GM21619 (cell line): ENCODE results near the gene FUT7.

ENCODE experiments used
- ATAC-seq: cut with Tn5 transposase; IDR thresholded peaks from one replicate; pipeline ENCODE4 v1.9.1; 2021; ENCODE audit not compliant: unreplicated experiment

The FUT7 gene, protein sequence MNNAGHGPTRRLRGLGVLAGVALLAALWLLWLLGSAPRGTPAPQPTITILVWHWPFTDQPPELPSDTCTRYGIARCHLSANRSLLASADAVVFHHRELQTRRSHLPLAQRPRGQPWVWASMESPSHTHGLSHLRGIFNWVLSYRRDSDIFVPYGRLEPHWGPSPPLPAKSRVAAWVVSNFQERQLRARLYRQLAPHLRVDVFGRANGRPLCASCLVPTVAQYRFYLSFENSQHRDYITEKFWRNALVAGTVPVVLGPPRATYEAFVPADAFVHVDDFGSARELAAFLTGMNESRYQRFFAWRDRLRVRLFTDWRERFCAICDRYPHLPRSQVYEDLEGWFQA

DNA sequence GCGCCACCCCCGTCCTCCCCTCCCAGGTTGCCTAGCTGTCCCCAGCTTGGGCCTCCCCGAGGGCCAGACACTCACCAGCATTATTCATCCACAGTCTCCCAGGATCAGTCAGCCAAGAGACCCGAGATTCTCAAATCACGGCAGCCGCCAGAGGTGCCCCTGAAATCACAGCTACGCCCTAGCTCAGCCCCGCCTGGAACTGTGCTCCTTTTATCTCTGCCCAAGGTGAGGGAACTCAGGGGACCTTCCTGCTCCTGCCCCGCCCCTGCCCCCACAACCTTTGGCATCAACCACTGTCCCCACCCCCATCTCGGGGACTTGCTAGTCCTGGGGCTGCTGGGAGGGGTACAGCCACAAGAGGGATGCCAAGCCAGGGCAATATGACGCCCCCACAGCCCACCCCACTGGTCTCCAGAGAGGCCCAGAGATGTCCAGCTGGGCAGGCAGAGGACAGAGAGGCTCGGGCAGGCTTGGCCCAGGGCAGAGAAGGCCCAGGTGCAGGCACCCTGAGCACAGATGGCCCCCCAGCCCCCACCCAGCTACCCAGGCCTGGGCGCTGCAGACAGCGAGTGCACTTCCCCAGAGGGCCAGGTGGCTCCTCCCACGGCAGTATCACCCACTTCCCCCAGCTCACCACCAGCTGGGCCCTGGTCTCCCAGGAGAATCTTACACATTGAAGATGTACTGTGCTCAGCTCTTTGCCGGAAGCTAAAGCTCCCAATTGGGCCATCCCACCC is at the start of gene FUT7:
FUT7 (minus strand) TSS at position 185 of the 737 bp plus-strand sequence; CDS start at position 88, 97 bp downstream.
- ATAC-seq, result no peak

DNA sequence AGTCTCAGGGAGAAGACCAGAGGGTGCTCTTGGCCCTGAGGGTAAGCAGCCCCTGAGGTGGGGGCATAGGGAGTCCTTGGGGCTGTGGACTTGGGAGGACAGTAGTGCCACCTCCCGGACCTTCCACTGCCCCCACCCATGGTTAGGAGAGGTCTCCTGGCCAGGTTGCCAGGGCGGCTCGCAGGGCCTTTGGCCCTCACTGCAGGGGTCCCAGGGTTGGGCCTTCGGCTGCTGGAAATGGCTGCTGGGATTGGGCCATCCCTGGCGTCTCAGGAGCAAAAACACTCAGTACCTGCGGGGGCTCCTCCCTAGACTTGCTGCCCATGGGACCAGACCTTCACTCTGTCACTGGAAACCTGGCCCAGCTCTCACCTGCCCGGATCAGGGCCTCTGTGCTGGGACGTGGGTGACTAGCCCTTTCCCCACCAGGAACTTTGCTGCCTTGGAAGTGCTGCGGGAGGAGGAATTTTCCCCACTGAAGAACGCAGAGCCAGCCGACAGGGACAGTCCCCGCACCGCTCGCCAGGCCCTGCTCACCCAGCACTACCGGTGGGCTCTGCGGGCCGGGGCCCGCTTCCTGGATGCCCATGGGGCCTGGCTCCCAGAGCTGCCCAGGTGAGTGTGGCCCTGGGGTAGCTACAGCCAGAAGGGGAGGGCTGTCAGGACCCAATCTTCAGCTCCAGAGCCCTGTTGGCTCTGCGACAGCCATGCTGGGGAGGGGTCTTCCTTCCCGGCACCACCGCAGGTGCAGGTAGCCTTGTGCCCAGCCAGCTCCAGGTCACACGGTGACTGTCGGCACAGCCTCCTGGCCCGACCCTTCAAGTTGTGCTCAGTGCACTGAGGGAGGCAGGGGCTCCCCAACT is 48.6 kb upstream of the FUT7 start:
- ATAC-seq, result no peak

DNA sequence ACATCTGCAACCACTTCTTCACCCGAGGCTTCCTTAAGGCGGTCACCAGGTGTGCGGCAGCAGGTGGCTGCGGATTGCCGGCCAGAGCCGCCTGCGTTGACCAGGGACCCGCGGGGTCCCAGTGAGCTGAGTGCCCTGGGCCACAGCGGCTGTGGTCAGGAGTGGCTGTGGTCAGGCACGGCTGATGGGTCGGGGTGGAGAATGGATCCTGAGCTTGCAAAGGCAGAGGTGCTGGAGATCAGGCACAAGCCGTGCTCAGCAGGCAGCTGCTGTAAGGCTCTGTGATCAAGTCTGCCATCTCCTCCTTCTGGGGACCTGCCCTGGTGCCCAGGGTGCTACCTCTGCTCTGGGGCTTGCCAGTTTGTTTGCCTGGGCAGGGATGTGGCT is 47.5 kb upstream of the FUT7 start:
- ATAC-seq, result no peak

DNA sequence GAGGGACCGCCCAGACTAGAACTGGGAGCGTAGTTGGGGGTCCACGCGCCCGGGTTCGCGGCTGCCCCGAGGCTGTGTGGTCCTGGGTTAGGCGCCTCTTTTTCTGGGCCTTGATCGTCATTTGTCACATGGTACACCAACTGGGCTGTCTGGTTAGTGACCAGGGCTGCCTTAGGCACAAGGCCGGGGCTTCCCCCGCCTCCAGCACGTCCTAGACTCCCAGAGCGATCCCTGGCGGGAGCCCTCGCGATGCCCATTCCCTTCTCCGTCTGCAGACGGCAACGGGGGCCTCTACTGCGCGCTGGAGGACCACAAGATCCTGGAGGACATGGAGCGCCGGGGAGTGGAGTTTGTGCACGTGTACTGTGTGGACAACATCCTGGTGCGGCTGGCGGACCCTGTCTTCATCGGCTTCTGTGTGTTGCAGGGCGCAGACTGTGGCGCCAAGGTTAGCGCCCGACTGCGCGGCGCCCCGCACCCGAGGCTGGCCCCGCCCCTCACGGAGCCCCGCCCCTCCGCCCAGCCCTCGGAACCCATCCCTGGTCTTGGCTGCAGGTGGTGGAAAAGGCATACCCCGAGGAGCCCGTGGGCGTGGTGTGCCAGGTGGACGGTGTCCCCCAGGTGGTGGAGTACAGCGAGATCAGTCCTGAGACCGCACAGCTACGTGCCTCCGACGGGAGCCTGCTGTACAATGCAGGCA is 47.0 kb upstream of the FUT7 start:
- no peak for ATAC-seq

DNA sequence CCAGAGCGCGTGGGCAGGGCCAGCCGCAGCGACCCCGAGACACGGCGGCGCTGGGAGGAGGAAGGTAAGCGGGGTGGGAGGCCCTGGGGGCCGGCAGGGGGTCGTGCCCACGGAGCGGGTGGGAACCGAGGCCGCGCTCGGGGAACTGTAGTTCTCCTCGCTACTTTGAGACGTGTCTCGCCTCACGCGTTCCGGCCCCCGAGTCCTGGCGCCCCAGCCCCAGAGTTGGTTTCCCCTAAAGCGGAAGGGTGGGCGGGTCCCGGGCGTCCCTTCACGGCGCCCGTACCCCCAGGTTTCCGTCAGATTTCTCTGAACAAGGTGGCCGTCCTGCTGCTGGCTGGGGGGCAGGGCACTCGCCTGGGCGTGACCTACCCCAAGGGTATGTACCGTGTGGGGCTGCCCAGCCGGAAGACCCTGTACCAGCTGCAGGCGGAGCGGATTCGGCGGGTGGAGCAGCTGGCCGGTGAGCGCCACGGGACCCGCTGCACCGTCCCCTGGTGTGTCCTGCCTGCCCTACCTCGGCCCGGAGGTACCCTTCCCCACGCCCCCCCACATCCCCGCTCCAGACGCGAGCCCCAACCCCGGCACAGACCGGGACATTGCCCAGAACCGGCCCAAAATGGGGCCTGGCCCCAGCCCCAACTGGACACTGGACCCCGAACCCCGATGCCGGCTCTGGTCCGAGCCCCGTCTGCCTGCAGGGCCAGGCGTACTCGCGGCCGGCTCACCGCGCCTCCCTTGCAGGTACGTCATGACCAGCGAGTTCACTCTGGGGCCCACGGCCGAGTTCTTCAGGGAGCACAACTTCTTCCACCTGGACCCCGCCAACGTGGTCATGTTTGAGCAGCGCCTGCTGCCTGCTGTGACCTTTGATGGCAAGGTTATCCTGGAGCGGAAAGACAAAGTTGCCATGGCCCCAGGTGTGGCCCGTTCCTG is 46.1 kb upstream of the FUT7 start:
- peak; percentile 20 for ATAC-seq

DNA sequence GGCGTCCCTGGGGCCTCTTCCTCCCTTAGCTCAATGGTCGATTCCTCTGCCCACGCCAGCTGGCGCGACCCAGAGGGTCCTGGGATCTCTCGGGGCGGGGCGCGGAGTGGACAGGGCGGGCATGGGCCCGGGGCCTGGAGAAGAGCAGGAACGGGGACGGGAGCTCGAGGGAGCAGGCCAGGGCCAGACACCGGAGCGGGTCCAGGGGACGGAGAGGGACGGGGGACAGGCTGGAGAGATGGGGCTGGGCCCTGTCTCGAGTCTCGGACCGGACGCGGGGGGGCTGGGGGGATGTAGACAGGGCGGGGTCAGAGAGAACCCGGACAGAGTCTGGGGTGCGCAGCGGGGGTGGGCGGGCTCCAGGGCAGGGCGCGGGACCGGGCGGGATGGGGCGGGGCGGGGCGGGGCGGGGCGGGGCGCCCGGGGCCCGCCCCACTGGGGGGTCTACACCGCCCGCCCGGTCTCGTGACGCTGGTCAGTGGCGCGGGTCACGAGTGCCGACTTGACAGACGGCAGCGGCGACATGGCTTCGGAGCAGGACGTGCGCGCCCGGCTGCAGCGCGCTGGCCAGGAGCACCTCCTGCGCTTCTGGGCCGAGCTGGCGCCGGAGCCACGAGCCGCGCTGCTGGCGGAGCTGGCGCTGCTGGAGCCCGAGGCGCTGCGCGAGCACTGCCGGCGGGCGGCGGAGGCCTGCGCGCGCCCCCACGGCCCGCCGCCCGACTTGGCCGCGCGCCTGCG is 45.3 kb upstream of the FUT7 start, which contains the start of gene UAP1L1:
UAP1L1 (plus strand) TSS at position 508 of the 738 bp plus-strand sequence; CDS start at position 524, 16 bp downstream.
- ATAC-seq, result peak; percentile 41

DNA sequence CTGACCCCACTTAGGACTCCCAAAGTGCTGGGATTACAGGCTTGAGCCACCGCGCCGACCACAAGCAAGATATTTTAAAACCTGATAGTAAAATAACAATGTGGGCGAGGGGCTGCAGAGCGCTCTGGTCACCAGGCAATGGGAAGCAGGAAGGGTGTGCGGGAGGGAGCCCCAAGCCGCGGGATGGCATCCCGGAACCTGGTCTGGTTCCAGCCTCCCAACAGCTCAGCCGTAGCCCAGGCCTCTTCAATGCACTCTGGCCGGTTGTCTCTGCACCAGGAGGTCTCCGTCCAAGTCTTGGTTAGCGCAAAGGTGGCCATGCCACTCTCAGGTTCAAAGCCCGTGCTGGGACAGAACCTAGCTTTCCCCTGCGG is 44.7 kb upstream of the FUT7 start:
- ATAC-seq, result peak; percentile 8

DNA sequence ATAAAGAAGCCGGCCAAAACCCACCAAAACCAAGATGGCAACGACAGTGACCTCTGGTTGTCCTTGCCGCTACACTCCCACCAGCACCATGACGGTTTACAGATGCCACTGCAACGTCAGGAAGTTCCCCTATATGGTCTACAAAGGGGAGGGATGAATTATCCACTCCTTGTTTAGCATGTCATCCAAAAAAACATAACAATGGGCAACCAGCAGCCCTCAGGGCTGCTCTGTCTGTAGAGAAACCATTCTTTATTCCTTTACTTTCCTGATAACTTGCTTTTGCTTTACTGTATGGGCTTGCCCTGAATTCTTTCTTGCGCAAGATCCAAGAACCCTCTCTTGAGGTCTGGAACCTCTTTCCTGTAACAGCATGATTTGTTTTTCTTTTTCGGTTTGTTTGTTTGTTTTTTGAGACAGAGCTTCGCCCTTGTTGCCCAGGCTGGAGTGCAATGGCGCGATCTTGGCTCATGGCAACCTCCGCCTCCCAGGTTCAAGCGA is 43.4 kb upstream of the FUT7 start:
- ATAC-seq, result no peak

DNA sequence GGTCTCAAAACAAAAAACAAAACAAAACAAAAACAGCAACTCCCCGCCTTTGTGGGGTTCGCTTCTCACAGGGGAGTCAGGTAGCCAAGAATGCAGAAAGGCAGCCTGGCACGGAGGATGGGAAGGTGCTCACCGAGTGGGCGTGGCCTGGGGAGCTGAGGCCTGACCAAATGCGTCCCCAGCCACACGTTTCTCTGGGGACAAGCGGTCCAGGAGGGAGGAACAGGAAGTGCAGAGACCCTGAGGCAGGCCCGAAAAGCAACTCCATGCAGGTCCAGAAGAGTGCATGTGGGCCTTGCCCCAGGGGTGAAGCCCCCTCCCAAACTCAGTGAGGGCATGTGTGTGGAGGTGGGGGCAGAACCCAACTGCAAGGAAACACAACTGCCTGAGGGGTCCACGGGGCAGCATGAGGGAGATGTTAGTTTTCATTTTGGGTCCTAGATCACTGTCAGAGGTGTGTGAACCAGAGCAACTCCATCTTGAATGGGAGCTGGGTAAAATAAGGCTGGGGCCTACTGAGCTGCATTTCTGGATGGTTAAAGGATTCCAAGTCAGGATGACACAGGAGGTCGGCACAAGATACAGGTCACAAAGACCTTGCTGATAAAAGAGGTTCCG is 42.9 kb upstream of the FUT7 start:
- no peak for ATAC-seq

DNA sequence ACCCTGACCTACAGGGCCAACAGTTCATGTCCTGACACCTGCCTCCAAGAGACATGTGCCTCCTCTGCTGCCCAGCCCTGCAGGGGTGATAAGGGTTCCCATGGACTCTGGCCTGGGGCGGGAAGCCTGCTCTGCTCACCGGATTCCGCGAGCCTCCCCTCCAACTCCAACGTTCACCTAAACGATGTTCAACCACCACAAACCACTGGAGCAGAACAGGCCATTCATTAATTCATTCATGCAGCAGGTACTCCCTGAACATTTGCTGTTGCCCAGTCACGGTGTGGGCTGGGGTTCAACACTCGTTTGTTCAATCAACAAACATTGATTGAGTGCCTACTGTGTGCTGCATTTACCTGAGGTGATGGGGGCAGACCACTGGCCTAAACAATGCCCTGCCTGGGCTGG is 42.1 kb upstream of the FUT7 start:
- no peak for ATAC-seq

DNA sequence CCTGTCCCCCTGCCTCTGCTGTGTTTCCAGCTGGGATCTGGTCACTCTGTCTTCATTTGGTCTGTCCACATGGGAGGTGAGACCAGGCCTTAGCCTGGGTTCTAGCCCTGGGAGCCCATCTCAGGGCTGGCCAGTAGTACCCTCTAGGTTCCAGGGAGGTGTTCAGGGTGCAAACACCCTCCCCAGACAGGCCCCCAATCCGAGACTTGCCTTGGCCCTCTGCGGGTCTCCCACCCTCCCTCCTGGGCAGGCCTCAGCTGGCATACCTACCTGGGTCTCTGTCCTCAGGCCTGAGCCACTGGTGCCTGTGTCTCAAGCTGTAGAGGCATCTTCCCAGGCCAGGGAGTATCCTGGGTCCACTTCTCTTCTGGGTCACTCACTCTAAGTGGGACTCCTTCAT is 39.4 kb upstream of the FUT7 start:
- no peak for ATAC-seq

DNA sequence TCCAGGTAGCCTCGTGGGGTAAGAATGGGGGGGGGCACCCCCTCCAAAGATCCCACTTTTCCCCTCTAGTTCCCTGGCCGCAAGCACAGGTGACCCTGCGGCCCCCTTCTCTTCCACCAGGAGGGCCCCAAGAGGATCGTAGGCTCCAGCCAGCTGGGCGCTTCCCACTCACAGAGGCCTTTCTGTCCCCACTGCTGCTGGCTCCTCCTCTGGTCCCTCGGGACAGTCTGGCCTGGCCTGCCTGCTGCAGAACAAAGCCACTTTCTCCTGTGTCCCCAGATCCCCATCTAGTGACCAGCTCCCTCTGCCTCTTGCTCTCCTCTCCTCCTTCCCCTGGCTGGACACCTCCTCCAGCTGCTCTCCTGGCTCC is 39.0 kb upstream of the FUT7 start:
- peak; percentile 10 for ATAC-seq

DNA sequence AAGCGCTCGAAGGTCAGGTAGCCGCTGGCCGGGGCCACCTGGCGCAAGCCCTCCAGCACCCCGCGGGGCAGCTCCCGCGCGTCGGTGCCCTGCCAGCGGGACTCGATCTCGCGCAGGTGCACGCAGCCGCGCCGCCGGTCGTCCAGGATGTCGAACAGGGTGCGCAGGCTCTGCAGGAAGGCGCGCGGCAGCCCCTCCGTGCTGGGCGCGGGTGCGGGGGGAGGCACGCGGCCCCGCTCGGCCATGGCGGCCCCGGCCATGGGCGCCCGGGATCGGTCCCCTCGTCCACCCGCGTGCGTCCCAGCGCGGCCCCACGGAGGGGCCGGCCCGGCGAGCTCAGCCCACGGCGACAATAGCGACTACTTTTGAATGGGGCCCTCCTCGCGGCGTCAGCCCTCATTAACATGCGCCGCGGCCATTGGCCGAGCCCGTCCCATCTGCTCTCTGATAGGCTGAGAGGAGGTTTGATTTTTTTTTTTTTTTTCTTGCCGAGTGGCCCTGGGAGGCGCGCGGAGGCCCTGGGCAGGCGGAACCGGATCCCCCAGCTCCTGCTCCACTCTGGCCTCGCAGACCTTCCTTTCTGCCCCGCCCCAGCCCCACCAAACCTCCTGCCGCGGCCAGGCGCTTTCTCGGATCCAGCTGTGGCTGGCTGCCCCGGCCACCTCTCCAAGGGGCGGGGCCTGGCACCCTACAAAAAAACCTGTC is 38.5 kb upstream of the FUT7 start, which contains the start of gene SAPCD2:
SAPCD2 (minus strand) TSS at position 357 of the 705 bp plus-strand sequence; CDS start at position 260, 97 bp downstream.
- peak; percentile 65 for ATAC-seq

DNA sequence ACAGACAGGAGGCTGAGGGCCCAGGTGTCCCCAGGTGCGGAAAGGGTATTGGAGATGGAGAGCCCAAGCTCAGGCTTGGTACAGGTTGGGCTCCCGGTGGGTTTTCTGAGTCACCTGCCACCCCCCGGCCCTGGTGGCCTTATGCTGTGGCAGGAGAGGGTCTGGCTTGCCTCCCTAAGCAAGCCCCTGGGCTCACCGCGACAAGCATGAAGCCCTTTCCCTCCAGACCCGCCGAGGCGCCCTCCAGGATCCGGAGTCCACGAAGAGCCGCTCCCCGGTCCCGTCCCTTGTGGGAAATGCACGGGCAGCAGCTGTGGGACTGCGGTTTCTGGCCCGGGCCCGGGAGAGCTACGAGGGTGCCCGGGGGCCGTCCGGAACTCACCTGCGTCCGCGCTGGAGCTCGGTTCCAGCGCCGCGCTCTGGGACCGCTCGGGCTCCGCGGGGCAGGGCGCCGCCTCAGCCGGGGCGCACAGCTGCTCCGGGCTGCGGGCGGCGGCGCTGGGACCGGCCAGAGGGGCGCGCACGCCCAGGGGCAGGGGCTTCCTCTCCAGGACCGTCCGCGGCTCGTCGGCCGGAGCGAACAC is 37.7 kb upstream of the FUT7 start:
- ATAC-seq, result peak; percentile 13

DNA sequence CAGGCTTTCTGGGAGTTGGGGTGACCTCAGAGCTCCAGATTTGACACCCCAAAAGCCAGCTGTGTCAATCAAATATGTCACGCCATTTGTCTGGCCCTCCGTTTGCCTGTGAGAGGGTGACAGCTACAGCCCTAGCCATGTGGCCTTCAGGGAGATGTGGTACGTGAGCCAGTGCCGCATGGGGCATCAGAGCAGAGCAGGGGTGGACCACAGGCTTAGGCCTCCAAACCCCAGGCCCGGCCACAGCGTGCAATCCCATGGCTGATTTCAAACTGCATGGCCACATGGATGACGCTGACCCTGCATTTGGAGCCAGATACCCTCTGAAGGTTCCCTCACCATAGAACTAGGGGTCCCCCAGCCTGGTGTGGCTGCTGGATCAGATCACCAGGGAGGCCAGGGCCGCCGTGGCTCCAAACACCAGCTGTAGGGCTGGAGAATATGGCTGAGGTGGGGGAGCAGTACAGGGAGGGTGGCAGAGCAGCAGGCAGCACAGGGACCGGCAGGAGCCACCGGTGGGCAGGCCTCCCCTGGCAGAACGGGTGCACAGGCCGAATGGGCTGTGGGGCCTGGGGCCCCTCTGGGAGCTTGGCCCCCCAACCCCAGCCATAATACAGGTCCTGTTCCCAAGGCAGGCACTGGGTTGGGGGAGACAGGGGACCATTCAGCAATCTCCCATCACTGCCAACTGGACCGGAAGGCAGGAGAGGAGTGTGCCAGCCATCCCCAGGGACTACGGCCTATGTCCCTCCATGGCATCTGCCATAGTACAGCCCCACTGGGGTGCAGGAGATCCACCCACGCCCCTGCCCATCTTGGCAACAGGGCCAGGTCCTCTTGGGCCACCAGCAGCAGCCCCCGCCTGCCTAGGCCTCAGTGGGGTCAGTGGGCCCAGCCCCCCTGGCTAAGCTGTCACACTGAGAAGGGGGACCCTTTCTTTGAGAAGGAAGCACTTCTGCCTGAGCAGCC is 36.9 kb upstream of the FUT7 start:
- no peak for ATAC-seq

DNA sequence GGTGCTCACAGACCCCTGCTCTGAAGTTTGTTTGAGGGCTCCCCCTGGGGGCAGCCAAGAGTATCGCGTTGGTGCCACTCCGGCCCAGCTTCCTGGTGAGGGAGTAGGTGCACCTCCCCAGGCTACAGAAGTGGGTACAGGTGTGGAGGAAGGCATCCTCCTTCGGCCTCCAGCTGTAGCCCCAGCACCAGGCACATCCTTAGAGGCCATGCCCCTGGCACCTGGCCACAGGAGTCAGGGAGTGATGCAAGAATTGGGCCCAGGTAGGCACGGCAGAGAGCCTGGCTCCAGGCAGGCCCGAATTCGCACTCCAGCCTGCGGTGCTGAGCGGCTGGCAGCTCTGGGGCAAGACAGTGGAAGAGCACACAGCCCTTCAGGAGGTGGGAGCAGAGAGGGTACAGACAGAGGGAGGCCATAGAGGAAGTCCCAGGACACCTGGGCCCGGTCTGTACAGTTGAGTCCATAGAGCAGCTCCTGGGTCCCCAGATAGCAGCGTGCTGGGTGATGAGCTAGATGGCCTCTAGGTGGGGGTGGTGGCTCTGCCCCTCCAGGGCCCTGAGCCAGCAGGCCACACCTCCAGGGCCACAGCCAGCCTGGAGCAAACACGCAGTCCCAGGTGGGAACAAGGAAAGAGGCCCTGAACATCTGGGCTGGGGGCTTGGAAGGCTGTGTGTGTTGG is 36.1 kb upstream of the FUT7 start:
- no peak for ATAC-seq
